ENCODE data around the gene RHEB.

RHEB gene

DNA sequence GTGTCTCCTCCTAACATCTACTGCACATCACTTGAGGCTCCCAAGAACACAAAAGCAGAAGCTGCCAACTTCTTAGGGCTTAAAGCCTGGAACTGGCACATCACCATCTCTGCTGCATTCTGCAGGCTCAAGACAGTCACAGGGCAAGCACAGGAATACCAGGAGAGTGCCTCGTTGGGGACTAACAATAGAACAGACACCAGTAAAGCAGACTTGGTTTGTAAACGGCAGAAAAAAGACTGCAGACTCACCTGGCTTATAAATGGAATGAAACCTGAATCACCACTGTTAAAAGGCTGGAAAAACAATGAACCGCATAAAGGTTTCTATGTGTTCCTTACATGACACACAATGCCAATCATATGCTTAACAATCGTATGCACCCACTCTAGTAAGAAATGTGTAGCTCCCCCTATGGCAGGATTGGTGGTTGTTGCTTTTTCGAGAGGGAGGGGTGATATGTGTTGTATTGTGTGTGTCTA, 12.8 kb downstream of the RHEB start:
- TF ChIP-seq, protein P1, sequence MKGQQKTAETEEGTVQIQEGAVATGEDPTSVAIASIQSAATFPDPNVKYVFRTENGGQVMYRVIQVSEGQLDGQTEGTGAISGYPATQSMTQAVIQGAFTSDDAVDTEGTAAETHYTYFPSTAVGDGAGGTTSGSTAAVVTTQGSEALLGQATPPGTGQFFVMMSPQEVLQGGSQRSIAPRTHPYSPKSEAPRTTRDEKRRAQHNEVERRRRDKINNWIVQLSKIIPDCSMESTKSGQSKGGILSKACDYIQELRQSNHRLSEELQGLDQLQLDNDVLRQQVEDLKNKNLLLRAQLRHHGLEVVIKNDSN (IDR thresholded peaks at IDR 0.05): no peak
- TF ChIP-seq YY1 (IDR thresholded peaks at IDR 0.05; ENCODE audit: low read depth) (no peak), TCF12 (IDR thresholded peaks at IDR 0.05; ENCODE audit: low read depth) (no peak), RAD21 (IDR thresholded peaks at IDR 0.05; ENCODE audit: low read depth) (no peak), TEAD4 (IDR thresholded peaks at IDR 0.05) (no peak), CEBPB (IDR thresholded peaks at IDR 0.05) (no peak), ZBTB7A (IDR thresholded peaks at IDR 0.05; ENCODE audit: low read depth) (no peak), FOXM1 (IDR thresholded peaks at IDR 0.05; ENCODE audit: borderline replicate concordance, low read depth) (no peak), CREB1 (IDR thresholded peaks at IDR 0.05; ENCODE audit: low read depth) (no peak), EP300 (IDR thresholded peaks at IDR 0.05; ENCODE audit: borderline replicate concordance) (no peak), TAF1 (IDR thresholded peaks at IDR 0.05; ENCODE audit: low read depth) (no peak), NFIC (IDR thresholded peaks at IDR 0.05) (no peak), EGR1 (IDR thresholded peaks at IDR 0.05) (no peak)
- TF ChIP-seq, protein P2, sequence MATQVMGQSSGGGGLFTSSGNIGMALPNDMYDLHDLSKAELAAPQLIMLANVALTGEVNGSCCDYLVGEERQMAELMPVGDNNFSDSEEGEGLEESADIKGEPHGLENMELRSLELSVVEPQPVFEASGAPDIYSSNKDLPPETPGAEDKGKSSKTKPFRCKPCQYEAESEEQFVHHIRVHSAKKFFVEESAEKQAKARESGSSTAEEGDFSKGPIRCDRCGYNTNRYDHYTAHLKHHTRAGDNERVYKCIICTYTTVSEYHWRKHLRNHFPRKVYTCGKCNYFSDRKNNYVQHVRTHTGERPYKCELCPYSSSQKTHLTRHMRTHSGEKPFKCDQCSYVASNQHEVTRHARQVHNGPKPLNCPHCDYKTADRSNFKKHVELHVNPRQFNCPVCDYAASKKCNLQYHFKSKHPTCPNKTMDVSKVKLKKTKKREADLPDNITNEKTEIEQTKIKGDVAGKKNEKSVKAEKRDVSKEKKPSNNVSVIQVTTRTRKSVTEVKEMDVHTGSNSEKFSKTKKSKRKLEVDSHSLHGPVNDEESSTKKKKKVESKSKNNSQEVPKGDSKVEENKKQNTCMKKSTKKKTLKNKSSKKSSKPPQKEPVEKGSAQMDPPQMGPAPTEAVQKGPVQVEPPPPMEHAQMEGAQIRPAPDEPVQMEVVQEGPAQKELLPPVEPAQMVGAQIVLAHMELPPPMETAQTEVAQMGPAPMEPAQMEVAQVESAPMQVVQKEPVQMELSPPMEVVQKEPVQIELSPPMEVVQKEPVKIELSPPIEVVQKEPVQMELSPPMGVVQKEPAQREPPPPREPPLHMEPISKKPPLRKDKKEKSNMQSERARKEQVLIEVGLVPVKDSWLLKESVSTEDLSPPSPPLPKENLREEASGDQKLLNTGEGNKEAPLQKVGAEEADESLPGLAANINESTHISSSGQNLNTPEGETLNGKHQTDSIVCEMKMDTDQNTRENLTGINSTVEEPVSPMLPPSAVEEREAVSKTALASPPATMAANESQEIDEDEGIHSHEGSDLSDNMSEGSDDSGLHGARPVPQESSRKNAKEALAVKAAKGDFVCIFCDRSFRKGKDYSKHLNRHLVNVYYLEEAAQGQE (IDR thresholded peaks at IDR 0.05; ENCODE audit: low read depth): no peak
- TF ChIP-seq, protein P3, sequence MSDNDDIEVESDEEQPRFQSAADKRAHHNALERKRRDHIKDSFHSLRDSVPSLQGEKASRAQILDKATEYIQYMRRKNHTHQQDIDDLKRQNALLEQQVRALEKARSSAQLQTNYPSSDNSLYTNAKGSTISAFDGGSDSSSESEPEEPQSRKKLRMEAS (IDR thresholded peaks at IDR 0.05): no peak

DNA sequence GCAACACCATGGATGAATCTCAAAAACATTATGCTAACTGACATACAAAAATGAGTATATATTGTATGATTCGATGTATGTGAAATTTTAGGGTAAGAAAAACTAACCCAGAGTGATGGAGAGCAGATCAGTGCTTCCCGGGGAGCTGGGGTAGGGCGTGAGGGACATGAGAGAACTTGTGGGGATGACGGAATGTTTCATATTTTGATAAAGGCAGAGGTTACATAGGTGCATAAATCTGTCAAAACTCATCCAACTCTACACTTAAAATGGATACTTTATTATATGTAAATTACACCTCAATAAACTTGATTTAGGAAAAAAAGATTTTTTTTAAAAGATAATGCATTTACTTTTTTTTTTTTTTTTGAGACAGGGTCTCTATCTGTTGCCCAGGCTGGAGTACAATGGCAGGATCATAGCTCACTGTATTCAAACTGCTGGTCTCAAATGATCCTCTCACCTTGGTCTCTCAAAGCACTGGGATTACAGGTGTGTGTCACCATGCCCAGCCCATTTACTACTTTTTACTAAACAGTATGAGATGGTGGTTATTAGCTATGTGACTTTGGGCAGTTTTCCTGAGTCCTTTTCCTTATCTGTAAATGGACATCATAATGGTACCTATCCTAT, 13.7 kb downstream of the RHEB start:
- TF ChIP-seq EP300 (IDR thresholded peaks at IDR 0.05; ENCODE audit: borderline replicate concordance): no peak
- TF ChIP-seq NFIC (IDR thresholded peaks at IDR 0.05): no peak
- TF ChIP-seq TAF1 (IDR thresholded peaks at IDR 0.05; ENCODE audit: low read depth): no peak
- TF ChIP-seq, protein P3 (IDR thresholded peaks at IDR 0.05): no peak
- TF ChIP-seq, protein P2 (IDR thresholded peaks at IDR 0.05; ENCODE audit: low read depth): no peak
- TF ChIP-seq FOXM1 (IDR thresholded peaks at IDR 0.05; ENCODE audit: borderline replicate concordance, low read depth): no peak
- TF ChIP-seq TCF12 (IDR thresholded peaks at IDR 0.05; ENCODE audit: low read depth): no peak
- no peak for TF ChIP-seq TEAD4 (IDR thresholded peaks at IDR 0.05)
- TF ChIP-seq, protein P1 (IDR thresholded peaks at IDR 0.05): no peak
- TF ChIP-seq EGR1 (IDR thresholded peaks at IDR 0.05): no peak
- TF ChIP-seq CREB1 (IDR thresholded peaks at IDR 0.05; ENCODE audit: low read depth): no peak

DNA sequence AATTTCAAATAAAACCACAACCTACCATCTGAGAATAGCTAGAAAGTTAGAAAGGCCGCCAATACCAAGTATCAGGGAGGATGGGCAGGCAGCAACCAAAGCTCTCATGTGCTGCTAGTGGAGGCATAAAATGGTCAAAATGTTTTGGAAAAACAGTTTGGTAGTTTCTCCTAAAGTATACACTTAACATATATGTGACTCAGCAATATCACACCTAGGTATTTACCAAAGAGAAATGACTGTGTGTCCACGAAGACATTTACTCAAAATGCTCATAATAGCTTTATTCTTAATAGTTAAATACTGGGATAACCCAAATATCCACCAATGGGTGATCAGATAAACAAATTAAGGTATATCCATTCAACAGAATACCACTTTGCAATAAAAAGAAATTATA, 14.3 kb downstream of the RHEB start:
- TF ChIP-seq, protein P1 (IDR thresholded peaks at IDR 0.05): no peak
- TF ChIP-seq EGR1 (IDR thresholded peaks at IDR 0.05): no peak
- TF ChIP-seq TCF12 (IDR thresholded peaks at IDR 0.05; ENCODE audit: low read depth): no peak
- no peak for TF ChIP-seq FOXM1 (IDR thresholded peaks at IDR 0.05; ENCODE audit: borderline replicate concordance, low read depth)
- no peak for TF ChIP-seq ZBTB7A (IDR thresholded peaks at IDR 0.05; ENCODE audit: low read depth)
- no peak for TF ChIP-seq EP300 (IDR thresholded peaks at IDR 0.05; ENCODE audit: borderline replicate concordance)
- TF ChIP-seq YY1 (IDR thresholded peaks at IDR 0.05; ENCODE audit: low read depth): no peak
- no peak for TF ChIP-seq CEBPB (IDR thresholded peaks at IDR 0.05)
- TF ChIP-seq, protein P3 (IDR thresholded peaks at IDR 0.05): no peak
- TF ChIP-seq TEAD4 (IDR thresholded peaks at IDR 0.05): no peak
- TF ChIP-seq, protein P2 (IDR thresholded peaks at IDR 0.05; ENCODE audit: low read depth): no peak
